Smooth muscle cell (in vitro differentiated cells): ENCODE data around the gene KRT78. TPM values are rescaled to one million over a fixed set of nuclear protein-coding genes. Genes with fewer than 3 reads are reported as not detected.

Source experiments
- DNase-seq: peaks from one replicate; lab custom pipeline; 2025; ENCODE audit not compliant: unreplicated experiment; lab: John Stamatoyannopoulos, UW
- H2AFZ ChIP-seq: fragments of 200-600 bp; sonication (generic); 2 replicates; pipeline ENCODE4 v1.6.0; 2016; ENCODE audit warnings: antibody characterized with exemption, low read depth, mild to moderate bottlenecking
- H3F3A ChIP-seq: fragments of 200-600 bp; sonication (generic); 2 replicates; pipeline ENCODE4 v1.6.0; 2017; ENCODE audit warnings: antibody characterized with exemption, low read depth
- H3K27ac ChIP-seq: fragments of 200-600 bp; sonication (generic); 2 replicates; pipeline ENCODE4 v1.5.1; 2016; ENCODE audit warnings: low read depth, mild to moderate bottlenecking
- H3K27me3 ChIP-seq: fragments of 200-600 bp; sonication (generic); 2 replicates; pipeline ENCODE4 v1.6.1; 2016; ENCODE audit warnings: low read depth, mild to moderate bottlenecking
- H3K36me3 ChIP-seq: fragments of 200-600 bp; sonication (generic); 2 replicates; pipeline ENCODE4 v1.5.1; 2016; ENCODE audit warnings: low read depth
- H3K4me1 ChIP-seq: fragments of 200-600 bp; sonication (generic); 2 replicates; pipeline ENCODE4 v1.5.1; 2016; ENCODE audit warnings: low read depth
- H3K4me2 ChIP-seq: fragments of 200-600 bp; sonication (generic); 2 replicates; pipeline ENCODE4 v1.6.0; 2016; ENCODE audit warnings: mild to moderate bottlenecking
- H3K4me3 ChIP-seq: fragments of 200-600 bp; sonication (generic); 2 replicates; pipeline ENCODE4 v1.5.1; 2016; ENCODE audit warnings: mild to moderate bottlenecking
- H3K79me2 ChIP-seq: fragments of 200-600 bp; sonication (generic); 2 replicates; pipeline ENCODE4 v1.6.0; 2016; ENCODE audit warnings: low read depth, mild to moderate bottlenecking
- H3K9ac ChIP-seq: fragments of 200-600 bp; sonication (generic); 2 replicates; pipeline ENCODE4 v1.6.0; 2016; ENCODE audit warnings: low read depth
- H3K9me3 ChIP-seq: fragments of 200-600 bp; sonication (generic); replicated peaks from 2 replicates; pipeline ENCODE4 v1.5.1; 2016; ENCODE audit warnings: low read depth
- H4K20me1 ChIP-seq: fragments of 200-600 bp; sonication (generic); 2 replicates; pipeline ENCODE4 v1.6.0; 2016; ENCODE audit warnings: low read depth
- CTCF ChIP-seq: fragments of 200-600 bp; sonication (generic); IDR thresholded peaks from 2 replicates; pipeline ENCODE4 v1.5.1; 2017; ENCODE audit warnings: borderline replicate concordance, mild to moderate bottlenecking, antibody characterized with exemption; ENCODE audit not compliant: insufficient read depth, poor library complexity, severe bottlenecking
- WGBS: methylation state at CpG from one replicate; pipeline ENCODE4 v1.1.7; 2016; ENCODE audit warnings: low lambda C conversion rate; 5-methylcytosine and 5-hydroxymethylcytosine counted together
- polyA plus RNA-seq: library from polyadenylated mRNA; unstranded; fragments of >200 nt; fragmentation: Nextera tagmentation; extraction: Ambion mirVana; gene quantifications from 2 replicates; pipeline ENCODE4 v1.2.1, GENCODE V29; 2016
- total RNA-seq: library from RNA; depleted of rRNA; stranded (reverse); fragments of >200 nt; gene quantifications from 2 replicates; pipeline ENCODE4 v1.2.3, GENCODE V29; 2014

KRT78 gene
- total and polyA plus RNA-seq, 2 experiments from 2014 or later, result 1.6 to 2.7 TPM

- 65% methylated on average over 10 of the region's 10 CpGs for WGBS
- no peak overlapping the region for H2AFZ ChIP-seq
- peak overlapping the region; percentile 25 for H3K4me3 ChIP-seq
- H3F3A ChIP-seq, result peaks cover 19% of the 10 kb centered on the region
- H4K20me1 ChIP-seq, result no peaks in the 10 kb centered on the region
- no peak for DNase-seq
- no peaks in the 10 kb centered on the region for H3K79me2 ChIP-seq
- peak overlapping the region; percentile 67 for H3K9ac ChIP-seq
- H3K27ac ChIP-seq, result peak overlapping the region; percentile 97
- TF ChIP-seq CTCF, result no peak
- H3K4me1 ChIP-seq, result peaks cover 21% of the 10 kb centered on the region
- no peaks in the 10 kb centered on the region for H3K36me3 ChIP-seq
- H3K9me3 ChIP-seq, result no peaks in the 10 kb centered on the region
- H3K27me3 ChIP-seq, result no peaks in the 10 kb centered on the region
- H3K4me2 ChIP-seq, result peak overlapping the region; percentile 70
These were observed 26.0 kb upstream of the KRT78 start for GRCh38 chr12:52874573-52875435.

GRCh38 chr12:52873832-52874572 lies 25.2 kb upstream of the KRT78 start:
- Histone ChIP-seq H3K4me3 (peak overlapping the region; percentile 53), H3K9ac (peak overlapping the region; percentile 88), H3K36me3 (no peaks in the 10 kb centered on the region), H3K4me1 (peaks cover 14% of the 10 kb centered on the region), H3K79me2 (no peaks in the 10 kb centered on the region), H3K27ac (peak overlapping the region; percentile 97), H3F3A (peaks cover 19% of the 10 kb centered on the region), H2AFZ (peak overlapping the region; percentile 85), H3K4me2 (peak overlapping the region; percentile 85), H3K9me3 (no peaks in the 10 kb centered on the region), H4K20me1 (no peaks in the 10 kb centered on the region), H3K27me3 (no peaks in the 10 kb centered on the region)
- WGBS, result 4% methylated on average over 39 of the region's 55 CpGs
- DNase-seq, result peak; percentile 80
- TF ChIP-seq CTCF, result no peak

- Histone ChIP-seq H3K4me1 (peaks cover 14% of the 10 kb centered on the region), H4K20me1 (no peaks in the 10 kb centered on the region), H3K9ac (peak overlapping the region; percentile 88), H3K27ac (peak overlapping the region; percentile 97), H3K36me3 (no peaks in the 10 kb centered on the region), H3K79me2 (no peaks in the 10 kb centered on the region), H3K27me3 (no peaks in the 10 kb centered on the region), H3K4me2 (peak overlapping the region; percentile 85), H3K9me3 (no peaks in the 10 kb centered on the region), H3K4me3 (peak overlapping the region; percentile 53), H3F3A (peaks cover 19% of the 10 kb centered on the region), H2AFZ (no peak overlapping the region)
- no peak for DNase-seq
- 75% methylated on average over 4 of the region's 4 CpGs for WGBS
- TF ChIP-seq CTCF, result no peak
These were observed 24.7 kb upstream of the KRT78 start for GRCh38 chr12:52873513-52873831.
